ENCODE measurements around the gene KRABD2.

The KRABD2 gene

DNA sequence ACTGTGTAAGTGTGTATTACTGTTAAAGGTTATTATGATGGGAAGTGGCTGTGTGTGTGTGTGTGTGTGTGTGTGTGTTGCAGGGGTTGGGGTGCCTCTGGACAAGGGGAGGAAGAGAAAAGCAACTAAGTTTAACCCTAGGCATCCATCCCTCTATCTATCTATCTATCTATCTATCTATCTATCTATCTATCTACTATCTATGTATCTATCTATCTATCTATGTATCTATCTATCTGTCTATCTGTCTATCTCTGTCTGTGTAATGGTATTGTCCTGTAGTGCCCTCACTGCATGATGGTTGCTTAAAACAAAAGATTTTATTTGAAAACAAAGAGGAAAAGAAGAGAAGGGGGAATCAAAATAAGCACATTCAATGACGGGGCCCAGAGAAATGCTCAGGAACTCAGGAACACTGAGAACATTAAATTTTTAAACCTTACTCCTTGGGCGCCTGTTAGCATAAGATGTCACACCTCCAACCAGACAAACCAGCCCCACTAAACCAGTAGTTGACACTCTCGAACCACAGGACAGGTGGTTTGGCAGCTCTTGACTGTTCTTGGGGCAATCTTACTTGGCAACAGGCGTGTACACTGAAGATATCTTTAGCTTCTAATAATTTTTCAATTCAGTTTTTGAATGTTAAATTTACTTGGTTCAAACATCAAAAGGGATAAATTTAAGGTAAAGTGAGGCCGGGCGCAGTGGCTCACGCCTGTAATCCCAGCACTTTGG is 11.6 kb upstream of the KRABD2 start:
- H3K36me3 ChIP-seq (ENCODE audit: control insufficient read depth in 2 of 2, extremely low read depth in 1 of 2, insufficient read depth in 1 of 2, low read length in 1 of 2): no peaks in the 10 kb centered on the region
- peak in 18 of 35 experiments; percentile 16 to 71 (median 31) for DNase-seq
- ATAC-seq (replicated peaks in 1 of 4): no peak
- no peaks in the 10 kb centered on the region for H3K27me3 ChIP-seq (replicated peaks in 1 of 2; ENCODE audit: control insufficient read depth in 2 of 2, extremely low read depth in 1 of 2, insufficient read depth in 2 of 2, low read length in 1 of 2)
- no peaks in the 10 kb centered on the region for H3K9me3 ChIP-seq
- H3K4me3 ChIP-seq (ENCODE audit: control insufficient read depth in 1 of 2, extremely low read depth in 1 of 2, low read length in 1 of 2): no peak overlapping the region
- Mint-ChIP-seq H3K27me3 (no peaks in the 10 kb centered on the region), H3K36me3 (peaks cover under 1% of the 10 kb centered on the region), H3K27ac (peak overlapping the region in 1 of 2 donors; percentile 16), H3K4me1 (peaks cover 25 to 35% (median 32%) of the 10 kb centered on the region in 3 donors), H3K4me3 (peak overlapping the region in 1 of 3 donors; percentile 21), H3K9me3 (no peaks in the 10 kb centered on the region)
- peaks cover 0 to 55% of the 10 kb centered on the region in 2 experiments for H3K4me1 ChIP-seq (ENCODE audit: control insufficient read depth in 1 of 2, extremely low read depth in 1 of 2, insufficient read depth in 2 of 2, low read length in 2 of 2)
- ChIA-PET POLR2A (interaction anchor here in 1 of 2 donors (0.6 kb wide), 1 partner anchor 51 kb away, joined by 4 read pairs; no protein-coding TSS in a partner anchor), CTCF (interaction anchor here (0.6 to 0.8 kb wide), 2 partner anchors 11 to 141 kb away, joined by 3 to 5 read pairs; partner anchors contain the start of gene KRABD2 (in 1 of the 2))
- WGBS (ENCODE audit: insufficient coverage): 22% methylated on average over 1 of the region's 7 CpGs
- H3K27ac ChIP-seq (ENCODE audit: low read length): peak overlapping the region; percentile 34

GRCh38 chr17:8386841-8387240 is 10.3 kb upstream of the KRABD2 start:
- Mint-ChIP-seq H3K4me3 (no peak overlapping the region), H3K36me3 (peaks cover 10% of the 10 kb centered on the region), H3K9me3 (no peaks in the 10 kb centered on the region), H3K27ac (peak overlapping the region in 1 of 2 donors; percentile 5), H3K4me1 (peaks cover 37 to 47% (median 39%) of the 10 kb centered on the region in 3 donors), H3K27me3 (no peaks in the 10 kb centered on the region)
- POLR2A ChIA-PET: interaction anchor here (0.7 kb wide), 2 partner anchors 49 to 58 kb away, joined by 3 read pairs; partner anchors contain the start of gene NDEL1 (in 1 of the 2)
- Histone ChIP-seq H3K4me1 (ENCODE audit: control insufficient read depth in 1 of 2, extremely low read depth in 1 of 2, insufficient read depth in 2 of 2, low read length in 2 of 2) (peaks cover 5 to 51% of the 10 kb centered on the region in 2 experiments), H3K4me3 (ENCODE audit: control insufficient read depth in 1 of 2, extremely low read depth in 1 of 2, low read length in 1 of 2) (no peak overlapping the region), H3K36me3 (ENCODE audit: control insufficient read depth in 2 of 2, extremely low read depth in 1 of 2, insufficient read depth in 1 of 2, low read length in 1 of 2) (no peaks in the 10 kb centered on the region), H3K27ac (ENCODE audit: low read length) (no peak overlapping the region), H3K9me3 (no peaks in the 10 kb centered on the region), H3K27me3 (replicated peaks in 1 of 2; ENCODE audit: control insufficient read depth in 2 of 2, extremely low read depth in 1 of 2, insufficient read depth in 2 of 2, low read length in 1 of 2) (no peaks in the 10 kb centered on the region)
- CTCF ChIA-PET: interaction anchor here in 1 of 2 donors (0.5 to 0.7 kb wide), 4 partner anchors 10 to 99 kb away, joined by 3 read pairs; partner anchors contain the start of gene KRABD2
- ATAC-seq (replicated peaks in 1 of 4) (no peak), DNase-seq (no peak)
- 85% methylated on average over 6 of the region's 6 CpGs for WGBS (ENCODE audit: insufficient coverage)

DNA sequence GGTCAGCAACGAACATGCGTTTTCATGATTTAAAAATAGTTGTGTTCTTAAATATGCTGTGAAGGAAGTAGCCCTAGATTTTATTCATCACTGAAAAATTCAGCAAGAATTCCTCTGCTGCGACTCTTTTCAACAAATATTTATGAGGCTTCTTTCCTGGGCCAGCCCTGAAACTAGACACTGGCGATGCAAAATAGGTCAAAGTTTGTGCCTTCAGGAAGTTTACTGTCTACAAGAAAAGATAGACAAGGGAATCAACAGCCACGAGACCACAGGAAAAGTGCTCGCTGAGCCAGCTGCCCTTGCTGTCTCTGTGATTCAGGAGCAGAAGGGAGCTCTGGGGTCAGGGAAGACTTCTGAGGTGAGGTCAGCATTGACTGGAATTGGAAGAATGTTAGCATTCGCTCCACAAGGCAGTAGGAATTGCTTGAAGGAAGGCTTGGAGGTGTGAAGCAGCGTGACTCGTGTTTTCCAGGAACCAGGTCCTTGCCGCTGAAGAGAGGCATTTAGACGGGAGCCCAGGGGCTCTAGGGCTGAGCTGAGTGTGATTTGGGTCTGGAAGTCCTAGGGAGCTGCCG is 8.4 kb upstream of the KRABD2 start:
- H3K27me3 ChIP-seq (replicated peaks in 1 of 2; ENCODE audit: control insufficient read depth in 2 of 2, extremely low read depth in 1 of 2, insufficient read depth in 2 of 2, low read length in 1 of 2): no peaks in the 10 kb centered on the region
- Mint-ChIP-seq H3K27ac (peak overlapping the region; percentile 52 to 81), H3K36me3 (peaks cover 20% of the 10 kb centered on the region), H3K27me3 (no peaks in the 10 kb centered on the region), H3K9me3 (no peaks in the 10 kb centered on the region), H3K4me1 (peaks cover 54 to 65% (median 54%) of the 10 kb centered on the region in 3 donors), H3K4me3 (peak overlapping the region; percentile 89 to 100 (median 100))
- H3K9me3 ChIP-seq: no peaks in the 10 kb centered on the region
- 90% methylated on average over 8 of the region's 12 CpGs for whole genome bisulfite sequencing (ENCODE audit: insufficient coverage)
- H3K27ac ChIP-seq (ENCODE audit: low read length): no peak overlapping the region
- no peak overlapping the region for H3K4me3 ChIP-seq (ENCODE audit: control insufficient read depth in 1 of 2, extremely low read depth in 1 of 2, low read length in 1 of 2)
- ChIA-PET CTCF (no interaction called here), POLR2A (no interaction called here)
- DNase-seq: no peak
- no peak for ATAC-seq (replicated peaks in 1 of 4)
- H3K4me1 ChIP-seq (ENCODE audit: control insufficient read depth in 1 of 2, extremely low read depth in 1 of 2, insufficient read depth in 2 of 2, low read length in 2 of 2): peaks cover 20 to 60% of the 10 kb centered on the region in 2 experiments
- H3K36me3 ChIP-seq (ENCODE audit: control insufficient read depth in 2 of 2, extremely low read depth in 1 of 2, insufficient read depth in 1 of 2, low read length in 1 of 2): peaks cover 7 to 19% of the 10 kb centered on the region in 2 donors

DNA sequence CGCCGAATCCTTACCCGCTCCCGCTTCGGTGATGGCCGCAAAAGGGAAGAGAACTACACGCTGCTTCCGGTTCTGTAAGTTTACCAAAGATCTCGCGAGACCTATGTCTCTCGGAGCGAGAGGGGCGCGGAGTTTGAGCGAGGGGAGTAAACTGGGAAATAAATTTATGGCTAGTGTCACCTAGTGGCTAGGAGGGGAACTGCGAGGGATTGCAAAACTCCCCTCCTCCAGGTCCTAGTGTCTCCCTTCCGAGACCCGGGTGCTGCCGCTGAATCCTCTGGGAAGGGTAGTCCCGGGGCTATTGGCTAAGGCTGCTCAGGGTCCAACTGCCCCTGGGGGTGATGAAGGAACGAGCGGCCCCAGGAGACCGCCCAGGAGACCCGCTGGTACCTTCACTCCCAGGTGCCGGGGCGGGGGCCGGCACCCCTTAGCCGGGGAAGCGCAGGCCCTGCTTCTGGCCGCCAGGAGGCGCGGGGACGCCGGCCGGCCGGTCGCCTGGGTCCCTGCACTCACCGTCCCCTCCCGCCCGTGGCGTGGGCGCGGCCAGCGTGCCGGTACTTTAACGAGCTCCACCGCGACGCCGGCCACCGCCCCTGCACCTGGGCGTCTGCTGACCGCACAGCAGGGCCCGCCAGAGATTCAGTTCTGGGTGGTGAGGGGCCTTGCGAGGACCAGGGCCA is 6.8 kb upstream of the KRABD2 start, which contains the start of gene RPL26:
Gene RPL26, minus strand, starts transcription at position 51 of the 680 bp plus-strand sequence. CDS start 883 bp downstream, outside the sequence.
- Mint-ChIP-seq H3K4me3 (peak within 1 kb of the TSS; percentile 89 to 100 (median 100)), H3K4me1 (peaks cover 59 to 76% (median 64%) of the 10 kb centered on the region in 3 donors), H3K27ac (peak within 1 kb of the TSS; percentile 90 to 95), H3K27me3 (no peaks in the 10 kb centered on the region), H3K9me3 (no peaks in the 10 kb centered on the region), H3K36me3 (peaks cover 36% of the 10 kb centered on the region)
- WGBS (ENCODE audit: insufficient coverage): 0% methylated on average over 45 of the region's 55 CpGs
- CTCF ChIA-PET: interaction anchor here (0.6 to 1.2 kb wide), 8 partner anchors 11 to 401 kb away, joined by 3 to 10 read pairs (median 4); partner anchors contain the start of genes NDEL1 (in 1 of the 2) and SLC25A35 (in 1 of the 2)
- Histone ChIP-seq H3K27me3 (replicated peaks in 1 of 2; ENCODE audit: control insufficient read depth in 2 of 2, extremely low read depth in 1 of 2, insufficient read depth in 2 of 2, low read length in 1 of 2) (no peaks in the 10 kb centered on the region), H3K36me3 (ENCODE audit: control insufficient read depth in 2 of 2, extremely low read depth in 1 of 2, insufficient read depth in 1 of 2, low read length in 1 of 2) (peaks cover 8 to 35% of the 10 kb centered on the region in 2 donors), H3K27ac (ENCODE audit: low read length) (peak within 1 kb of the TSS; percentile 63), H3K4me1 (ENCODE audit: control insufficient read depth in 1 of 2, extremely low read depth in 1 of 2, insufficient read depth in 2 of 2, low read length in 2 of 2) (peaks cover 20 to 53% of the 10 kb centered on the region in 2 experiments), H3K9me3 (no peaks in the 10 kb centered on the region), H3K4me3 (ENCODE audit: control insufficient read depth in 1 of 2, extremely low read depth in 1 of 2, low read length in 1 of 2) (peak within 1 kb of the TSS; percentile 75 to 96)
- ATAC-seq (replicated peaks in 1 of 4) (peak; percentile 89 to 93 (median 92)), DNase-seq (peak; percentile 87 to 97 (median 94))
- POLR2A ChIA-PET: no interaction called here

DNA sequence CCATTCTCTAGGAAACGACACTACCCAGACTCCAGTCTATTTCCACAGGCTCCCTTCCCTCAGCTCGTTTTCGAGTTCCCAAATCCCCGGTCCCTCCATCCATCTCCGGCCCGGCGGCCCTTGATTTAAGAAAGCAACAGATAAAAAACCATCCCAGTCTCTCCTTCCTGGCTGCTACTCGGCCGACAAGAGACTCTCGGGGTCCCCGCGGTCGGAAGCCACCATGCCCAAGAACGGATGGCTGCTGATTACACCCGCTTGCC is 6.3 kb upstream of the KRABD2 start:
- no peaks in the 10 kb centered on the region for H3K27me3 ChIP-seq (replicated peaks in 1 of 2; ENCODE audit: control insufficient read depth in 2 of 2, extremely low read depth in 1 of 2, insufficient read depth in 2 of 2, low read length in 1 of 2)
- peak overlapping the region; percentile 75 to 96 for H3K4me3 ChIP-seq (ENCODE audit: control insufficient read depth in 1 of 2, extremely low read depth in 1 of 2, low read length in 1 of 2)
- Mint-ChIP-seq H3K4me1 (peaks cover 59 to 74% (median 61%) of the 10 kb centered on the region in 3 donors), H3K4me3 (peak overlapping the region; percentile 89 to 100 (median 100)), H3K9me3 (no peaks in the 10 kb centered on the region), H3K27me3 (no peaks in the 10 kb centered on the region), H3K27ac (peak overlapping the region; percentile 90 to 95), H3K36me3 (peaks cover 38% of the 10 kb centered on the region)
- H3K9me3 ChIP-seq: no peaks in the 10 kb centered on the region
- H3K27ac ChIP-seq (ENCODE audit: low read length): peak overlapping the region; percentile 36
- 0% methylated on average over 15 of the region's 15 CpGs for WGBS (ENCODE audit: insufficient coverage)
- ATAC-seq (replicated peaks in 1 of 4) (peak in 1 of 4 experiments; percentile 0), DNase-seq (no peak)
- peaks cover 8 to 39% of the 10 kb centered on the region in 2 donors for H3K36me3 ChIP-seq (ENCODE audit: control insufficient read depth in 2 of 2, extremely low read depth in 1 of 2, insufficient read depth in 1 of 2, low read length in 1 of 2)
- peaks cover 20 to 52% of the 10 kb centered on the region in 2 experiments for H3K4me1 ChIP-seq (ENCODE audit: control insufficient read depth in 1 of 2, extremely low read depth in 1 of 2, insufficient read depth in 2 of 2, low read length in 2 of 2)
- POLR2A ChIA-PET: no interaction called here
- CTCF ChIA-PET: no interaction called here

All from T-cell (primary cell).